Astrocyte of the spinal cord (primary cell): Measurements from ENCODE around the gene KRT78.

Experiments
- DNase-seq: peaks from one replicate; pipeline ENCODE4 v3.0.0; 2011; ENCODE audit warnings: low read depth, low spot score
- H3K4me3 ChIP-seq: 2 replicates; pipeline ENCODE4 v1.5.1; 2011; ENCODE audit warnings: low read depth, mild to moderate bottlenecking, low read length, moderate library complexity
- CTCF ChIP-seq: IDR thresholded peaks from 2 replicates; pipeline ENCODE4 v1.5.1; 2012; ENCODE audit warnings: low read depth, mild to moderate bottlenecking, low read length, inconsistent platforms
- in situ Hi-C: cut with HindIII; loops from 2 replicates; pipeline ENCODE4 v1.10.0; 2017; ENCODE audit warnings: low sequenced_read_pairs

The KRT78 gene

GRCh38 chr12:52821071-52821730 lies 27.6 kb downstream of the KRT78 start:
- no peak overlapping the region for H3K4me3 ChIP-seq
- in situ Hi-C loops = no loop called here
- TF ChIP-seq CTCF = no peak
- DNase-seq = no peak

- TF ChIP-seq CTCF = no peak
- in situ Hi-C loops = no loop called here
- no peak for DNase-seq
- no peak overlapping the region for H3K4me3 ChIP-seq
Measured at GRCh38 chr12:52820521-52820920, 28.3 kb downstream of the KRT78 start.

GRCh38 chr12:52819731-52820510 lies 28.9 kb downstream of the KRT78 start:
- DNase-seq = no peak
- in situ Hi-C loops = no loop called here
- no peak overlapping the region for H3K4me3 ChIP-seq
- TF ChIP-seq CTCF = no peak

- no peak overlapping the region for H3K4me3 ChIP-seq
- TF ChIP-seq CTCF = no peak
- in situ Hi-C loops = no loop called here
- DNase-seq = no peak
Measured at GRCh38 chr12:52818887-52819420, 29.8 kb downstream of the KRT78 start.

- in situ Hi-C loops = no loop called here
- no peak for TF ChIP-seq CTCF
- no peak overlapping the region for H3K4me3 ChIP-seq
- no peak for DNase-seq
Measured at GRCh38 chr12:52818388-52818787, 30.4 kb downstream of the KRT78 start.

- no peak overlapping the region for H3K4me3 ChIP-seq
- no peak for DNase-seq
- TF ChIP-seq CTCF = no peak
- in situ Hi-C loops = no loop called here
Measured at GRCh38 chr12:52817699-52818238, 31.0 kb downstream of the KRT78 start.
